HG03139 (cell line): ENCODE data around the gene SCAMP4.

Experiments used
- ATAC-seq: cut with Tn5 transposase; IDR thresholded peaks from one replicate; pipeline ENCODE4 v1.9.1; 2021; ENCODE audit not compliant: unreplicated experiment

SCAMP4 gene

GRCh38 chr19:1954532-1954933 is 49.3 kb downstream of the SCAMP4 start:
- no peak for ATAC-seq

- no peak for ATAC-seq
These were observed 50.2 kb downstream of the SCAMP4 start for GRCh38 chr19:1955171-1956121.

DNA sequence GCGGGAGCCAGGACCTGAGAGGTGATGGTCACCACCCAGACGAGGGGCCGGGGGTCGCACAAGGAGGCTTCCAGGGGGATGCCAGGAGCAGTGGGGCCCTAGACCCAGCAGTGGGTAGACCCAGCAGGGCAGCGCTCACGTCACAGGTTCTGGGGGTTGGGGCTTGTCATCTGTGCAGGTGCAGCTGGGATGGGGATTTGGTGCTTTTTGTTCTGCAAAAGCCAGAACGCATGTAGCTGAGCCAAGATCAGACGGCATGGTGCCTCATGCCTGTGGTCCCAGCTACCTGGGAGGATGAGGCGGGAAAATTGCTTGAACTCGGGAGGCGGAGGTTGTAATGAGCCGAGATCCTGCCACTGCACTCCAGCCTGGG is 50.9 kb downstream of the SCAMP4 start:
- no peak for ATAC-seq

DNA sequence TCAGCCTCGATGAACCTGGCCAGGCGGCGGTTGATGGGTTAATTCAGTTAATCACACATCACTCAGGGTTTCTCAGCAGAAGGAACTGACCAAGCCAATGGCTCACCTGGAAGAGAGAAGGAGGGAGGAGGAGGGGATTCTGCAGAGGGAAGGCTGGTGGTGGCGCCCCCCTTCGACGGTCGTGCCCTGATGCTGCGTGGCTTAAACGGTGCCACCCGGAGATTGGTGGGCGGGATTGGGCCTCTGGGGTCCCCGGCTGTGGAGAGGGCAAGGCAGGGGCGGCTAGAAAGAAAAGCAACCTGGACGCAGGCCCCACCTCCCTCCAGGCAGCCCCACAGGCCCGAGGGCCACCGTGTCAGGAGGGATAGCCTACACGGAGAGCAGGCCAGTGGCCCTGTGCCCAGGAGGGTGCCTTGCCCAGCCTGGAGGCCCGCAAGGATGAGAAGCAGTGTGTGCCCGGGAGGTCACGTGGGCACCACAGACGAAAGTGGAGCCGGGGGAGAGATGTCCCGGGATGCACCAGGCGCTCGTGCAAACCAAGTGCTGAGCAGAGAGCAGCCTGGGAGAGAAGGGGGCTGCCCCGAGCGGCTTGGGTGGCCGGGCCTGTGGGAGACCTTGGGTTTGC is 51.8 kb downstream of the SCAMP4 start:
- ATAC-seq = no peak

- no peak for ATAC-seq
These were observed 52.5 kb downstream of the SCAMP4 start for GRCh38 chr19:1957562-1958248.

- no peak for ATAC-seq
These were observed 54.9 kb downstream of the SCAMP4 start for GRCh38 chr19:1959928-1960589.

- ATAC-seq = no peak
These were observed 56.0 kb downstream of the SCAMP4 start for GRCh38 chr19:1961000-1961883.

GRCh38 chr19:1962674-1963073 is 57.5 kb downstream of the SCAMP4 start:
- no peak for ATAC-seq

DNA sequence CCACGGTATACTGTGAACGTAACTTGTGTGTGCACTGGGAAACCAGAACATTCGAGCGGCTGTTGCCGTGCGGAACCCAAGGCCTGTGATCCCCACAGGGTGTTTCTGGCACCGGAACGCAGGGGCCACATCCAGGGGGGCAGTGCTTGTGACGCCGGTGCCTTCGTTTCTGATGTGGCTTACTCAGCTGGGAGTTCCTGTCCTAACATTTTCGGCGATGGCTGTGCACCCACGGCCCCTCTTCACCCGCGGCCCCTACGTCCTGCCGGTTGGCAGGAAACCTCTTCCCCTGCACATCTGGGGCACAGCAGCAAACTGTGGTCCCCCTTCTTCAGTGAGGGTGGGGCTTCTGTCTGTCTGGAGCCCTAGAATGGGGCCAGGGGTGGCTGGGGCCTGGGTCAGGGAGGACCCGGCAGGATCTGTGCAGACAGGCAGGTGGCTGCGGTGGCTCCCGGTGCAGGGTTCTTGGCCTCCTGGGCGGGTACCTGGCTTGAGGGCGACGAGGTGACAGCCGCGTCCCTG is 61.9 kb downstream of the SCAMP4 start:
- no peak for ATAC-seq

DNA sequence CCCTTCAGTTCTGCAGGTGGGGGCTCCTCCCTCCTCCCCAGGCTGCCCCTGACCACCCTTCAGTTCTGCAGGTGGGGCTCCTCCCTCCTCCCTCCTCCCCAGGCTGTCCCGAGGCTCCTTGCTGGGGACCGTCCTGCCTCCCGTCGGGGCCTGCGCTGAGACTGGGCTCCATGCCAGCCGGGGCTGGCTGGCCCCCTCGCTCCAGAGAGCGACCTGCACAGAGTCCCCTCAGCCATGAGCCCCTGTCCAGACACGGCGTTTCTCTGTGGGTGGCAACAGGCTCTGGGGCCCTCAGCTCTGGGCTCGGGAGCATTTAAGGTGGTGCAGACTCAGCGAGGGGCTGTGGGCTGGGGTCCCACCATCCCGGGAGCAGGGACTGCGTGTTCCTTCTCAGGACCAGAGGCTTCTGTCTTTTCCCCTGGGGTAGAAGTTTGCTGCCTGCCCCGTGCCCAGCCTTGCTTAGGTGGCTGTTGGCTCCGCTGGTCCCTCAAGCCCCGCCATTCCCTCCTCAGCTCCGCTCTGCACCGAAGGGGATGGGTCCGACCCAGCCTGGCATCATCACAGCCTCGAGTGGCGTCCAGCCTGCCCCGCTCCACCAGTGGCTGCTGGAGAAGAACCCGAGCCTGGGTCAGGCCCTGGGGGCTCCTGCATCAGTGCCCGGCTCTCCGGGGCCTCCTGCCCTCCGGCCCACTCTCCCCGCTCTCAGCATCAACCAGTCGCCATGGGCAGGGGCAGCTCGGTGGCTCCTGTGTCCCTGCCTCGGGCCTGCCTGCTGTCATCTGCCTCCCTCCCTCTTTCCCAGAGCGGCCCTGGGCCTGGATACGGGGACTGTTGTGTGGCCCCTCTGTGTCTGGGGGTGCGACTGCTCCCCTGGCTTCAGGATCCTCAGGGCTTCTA is 63.3 kb downstream of the SCAMP4 start:
- no peak for ATAC-seq

- ATAC-seq = no peak
These were observed 64.2 kb downstream of the SCAMP4 start for GRCh38 chr19:1969176-1970002.

- ATAC-seq = no peak
These were observed 65.0 kb downstream of the SCAMP4 start for GRCh38 chr19:1970003-1970805.

DNA sequence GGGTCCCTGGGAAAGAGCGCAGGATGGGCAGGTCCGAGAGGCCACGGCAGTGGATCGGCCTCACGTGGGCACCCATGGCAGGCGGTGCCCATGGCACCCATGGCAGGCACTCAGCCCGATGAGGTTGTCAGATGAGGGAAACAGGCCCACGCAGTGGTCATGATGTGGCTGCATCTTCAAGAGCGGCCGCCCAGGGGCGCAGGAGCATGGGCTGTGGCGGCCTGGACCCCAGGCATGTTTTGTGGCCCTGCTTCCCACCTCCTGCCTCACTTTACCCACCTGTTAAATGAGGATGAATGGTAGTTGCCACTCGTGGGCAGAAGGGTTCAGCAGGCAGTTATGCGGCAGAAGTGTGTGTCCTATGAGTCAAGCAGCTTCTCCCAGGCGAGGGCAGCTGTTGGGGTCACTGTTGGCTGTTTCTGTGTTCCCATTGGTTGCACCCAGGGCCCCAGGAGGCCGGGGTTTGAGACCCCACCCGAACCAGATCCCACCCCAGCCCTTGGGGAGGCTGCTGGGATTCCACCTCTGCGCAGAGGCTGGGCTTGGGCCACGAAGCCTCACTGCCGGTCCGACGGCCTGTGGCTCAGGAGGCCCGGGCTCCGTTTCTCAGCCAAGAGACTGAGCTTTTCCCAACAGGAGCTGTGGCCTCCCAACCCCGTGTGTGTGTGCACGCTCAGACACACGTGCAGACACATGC is 65.8 kb downstream of the SCAMP4 start:
- ATAC-seq = no peak

- no peak for ATAC-seq
These were observed 69.4 kb downstream of the SCAMP4 start for GRCh38 chr19:1974381-1975161.

- no peak for ATAC-seq
These were observed 69.9 kb downstream of the SCAMP4 start for GRCh38 chr19:1975162-1975480.
